ENCODE measurements around the gene PDE8A. TPM values are rescaled to one million over a fixed set of nuclear protein-coding genes. Genes with fewer than 3 reads are reported as not detected.
A peak's percentile ranks its signal among the peaks of the same experiment; 100 is the strongest.

PDE8A gene
- total and polyA plus RNA-seq, 4 donors, result 11.2 to 47.5 (median 16.6) TPM

DNA sequence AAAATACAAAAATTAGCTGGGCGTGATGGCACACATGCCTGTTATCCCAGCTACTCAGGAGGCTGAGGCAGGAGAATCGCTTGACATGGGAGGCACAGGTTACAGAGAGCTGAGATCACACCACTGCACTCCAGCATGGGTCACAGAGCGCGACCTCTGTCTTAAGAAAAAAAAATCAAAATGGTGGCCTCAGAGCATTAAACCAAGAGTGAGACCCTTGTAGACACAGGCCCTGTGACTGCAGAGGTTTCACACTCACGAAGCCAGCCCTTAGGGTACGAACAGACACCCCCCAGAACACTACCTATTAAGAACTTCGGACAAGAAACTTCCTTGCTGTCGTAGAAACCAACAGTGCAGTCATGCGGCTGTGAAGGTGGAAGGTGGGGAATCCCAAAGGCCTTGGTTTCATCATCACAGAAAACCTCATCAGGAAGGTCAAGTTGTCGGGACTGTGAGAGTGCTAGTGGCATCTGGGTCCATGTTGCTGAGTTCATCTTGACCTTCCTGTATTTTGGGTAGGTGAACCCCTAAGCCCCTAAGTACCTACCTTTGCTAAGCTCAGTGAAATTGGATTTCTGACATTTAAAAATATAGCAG is 4.8 kb upstream of the PDE8A start (continued):
- TF ChIP-seq HNF4A (conservative IDR thresholded peaks at IDR 0.05) (no peak), NR2F2 (IDR thresholded peaks at IDR 0.05) (no peak), RXRA (IDR thresholded peaks at IDR 0.05) (no peak), RAD21 (IDR thresholded peaks at IDR 0.05) (no peak)
- TF ChIP-seq, protein P1, sequence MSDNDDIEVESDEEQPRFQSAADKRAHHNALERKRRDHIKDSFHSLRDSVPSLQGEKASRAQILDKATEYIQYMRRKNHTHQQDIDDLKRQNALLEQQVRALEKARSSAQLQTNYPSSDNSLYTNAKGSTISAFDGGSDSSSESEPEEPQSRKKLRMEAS (IDR thresholded peaks at IDR 0.05), result no peak
- TF ChIP-seq, protein P2, sequence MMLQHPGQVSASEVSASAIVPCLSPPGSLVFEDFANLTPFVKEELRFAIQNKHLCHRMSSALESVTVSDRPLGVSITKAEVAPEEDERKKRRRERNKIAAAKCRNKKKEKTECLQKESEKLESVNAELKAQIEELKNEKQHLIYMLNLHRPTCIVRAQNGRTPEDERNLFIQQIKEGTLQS (IDR thresholded peaks at IDR 0.05), result no peak

DNA sequence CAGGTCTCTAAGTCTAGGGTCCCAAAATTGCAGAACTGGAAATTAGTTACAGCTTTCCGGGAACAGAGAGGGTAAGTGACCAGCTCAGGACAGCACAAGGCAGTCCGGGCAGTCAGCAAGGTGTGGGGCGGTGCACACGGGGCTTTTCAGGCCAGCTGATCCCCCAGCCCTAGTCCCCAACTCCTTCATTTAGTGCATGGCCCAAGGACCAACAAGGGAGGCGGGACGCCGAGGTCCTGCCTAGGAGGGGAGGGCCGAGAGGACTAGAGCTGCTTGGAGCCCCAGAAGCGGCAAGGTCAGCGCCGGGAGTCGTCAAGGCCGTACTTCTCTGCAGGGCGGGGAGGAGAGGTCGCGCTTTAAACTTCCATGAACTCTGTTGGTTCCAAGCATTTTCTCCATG is 2.0 kb upstream of the PDE8A start:
- Histone ChIP-seq H3K4me1 (ENCODE audit: control insufficient read depth in 4 of 4, insufficient read depth in 4 of 4, low read length in 3 of 4) (peaks cover 2 to 32% (median 18%) of the 10 kb centered on the region in 4 donors), H3K36me3 (ENCODE audit: control insufficient read depth in 4 of 4, insufficient read depth in 3 of 4, low read depth in 1 of 4, low read length in 3 of 4) (no peaks in the 10 kb centered on the region), H3K27me3 (ENCODE audit: control insufficient read depth in 4 of 4, insufficient read depth in 4 of 4, low read length in 3 of 4) (no peaks in the 10 kb centered on the region), H3K9ac (ENCODE audit: low read depth in 1 of 2, low read length in 2 of 2) (no peak overlapping the region), H3K4me3 (ENCODE audit: low read depth in 1 of 3, low read length in 3 of 3) (peak overlapping the region in 1 of 3 donors; percentile 91), H3K9me3 (ENCODE audit: control insufficient read depth in 4 of 4, low read length in 3 of 4) (no peaks in the 10 kb centered on the region), H3K27ac (ENCODE audit: low read depth in 1 of 2, low read length in 2 of 2) (peak overlapping the region in 1 of 2 donors; percentile 95)
- WGBS, result 30% methylated on average over 16 of the region's 16 CpGs
- TF ChIP-seq GABPA (IDR thresholded peaks at IDR 0.05 in 1 of 2, conservative IDR thresholded peaks at IDR 0.05 in 1 of 2) (no peak), HNF4G (IDR thresholded peaks at IDR 0.05) (no peak), YY1 (IDR thresholded peaks at IDR 0.05) (no peak), NR2F2 (IDR thresholded peaks at IDR 0.05) (no peak), RAD21 (IDR thresholded peaks at IDR 0.05) (no peak)
- TF ChIP-seq, protein P2 (IDR thresholded peaks at IDR 0.05), result no peak
- TF ChIP-seq, protein P3, sequence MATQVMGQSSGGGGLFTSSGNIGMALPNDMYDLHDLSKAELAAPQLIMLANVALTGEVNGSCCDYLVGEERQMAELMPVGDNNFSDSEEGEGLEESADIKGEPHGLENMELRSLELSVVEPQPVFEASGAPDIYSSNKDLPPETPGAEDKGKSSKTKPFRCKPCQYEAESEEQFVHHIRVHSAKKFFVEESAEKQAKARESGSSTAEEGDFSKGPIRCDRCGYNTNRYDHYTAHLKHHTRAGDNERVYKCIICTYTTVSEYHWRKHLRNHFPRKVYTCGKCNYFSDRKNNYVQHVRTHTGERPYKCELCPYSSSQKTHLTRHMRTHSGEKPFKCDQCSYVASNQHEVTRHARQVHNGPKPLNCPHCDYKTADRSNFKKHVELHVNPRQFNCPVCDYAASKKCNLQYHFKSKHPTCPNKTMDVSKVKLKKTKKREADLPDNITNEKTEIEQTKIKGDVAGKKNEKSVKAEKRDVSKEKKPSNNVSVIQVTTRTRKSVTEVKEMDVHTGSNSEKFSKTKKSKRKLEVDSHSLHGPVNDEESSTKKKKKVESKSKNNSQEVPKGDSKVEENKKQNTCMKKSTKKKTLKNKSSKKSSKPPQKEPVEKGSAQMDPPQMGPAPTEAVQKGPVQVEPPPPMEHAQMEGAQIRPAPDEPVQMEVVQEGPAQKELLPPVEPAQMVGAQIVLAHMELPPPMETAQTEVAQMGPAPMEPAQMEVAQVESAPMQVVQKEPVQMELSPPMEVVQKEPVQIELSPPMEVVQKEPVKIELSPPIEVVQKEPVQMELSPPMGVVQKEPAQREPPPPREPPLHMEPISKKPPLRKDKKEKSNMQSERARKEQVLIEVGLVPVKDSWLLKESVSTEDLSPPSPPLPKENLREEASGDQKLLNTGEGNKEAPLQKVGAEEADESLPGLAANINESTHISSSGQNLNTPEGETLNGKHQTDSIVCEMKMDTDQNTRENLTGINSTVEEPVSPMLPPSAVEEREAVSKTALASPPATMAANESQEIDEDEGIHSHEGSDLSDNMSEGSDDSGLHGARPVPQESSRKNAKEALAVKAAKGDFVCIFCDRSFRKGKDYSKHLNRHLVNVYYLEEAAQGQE (IDR thresholded peaks at IDR 0.05), result no peak
- TF ChIP-seq, protein P1 (IDR thresholded peaks at IDR 0.05), result no peak
- TF ChIP-seq, protein P4, sequence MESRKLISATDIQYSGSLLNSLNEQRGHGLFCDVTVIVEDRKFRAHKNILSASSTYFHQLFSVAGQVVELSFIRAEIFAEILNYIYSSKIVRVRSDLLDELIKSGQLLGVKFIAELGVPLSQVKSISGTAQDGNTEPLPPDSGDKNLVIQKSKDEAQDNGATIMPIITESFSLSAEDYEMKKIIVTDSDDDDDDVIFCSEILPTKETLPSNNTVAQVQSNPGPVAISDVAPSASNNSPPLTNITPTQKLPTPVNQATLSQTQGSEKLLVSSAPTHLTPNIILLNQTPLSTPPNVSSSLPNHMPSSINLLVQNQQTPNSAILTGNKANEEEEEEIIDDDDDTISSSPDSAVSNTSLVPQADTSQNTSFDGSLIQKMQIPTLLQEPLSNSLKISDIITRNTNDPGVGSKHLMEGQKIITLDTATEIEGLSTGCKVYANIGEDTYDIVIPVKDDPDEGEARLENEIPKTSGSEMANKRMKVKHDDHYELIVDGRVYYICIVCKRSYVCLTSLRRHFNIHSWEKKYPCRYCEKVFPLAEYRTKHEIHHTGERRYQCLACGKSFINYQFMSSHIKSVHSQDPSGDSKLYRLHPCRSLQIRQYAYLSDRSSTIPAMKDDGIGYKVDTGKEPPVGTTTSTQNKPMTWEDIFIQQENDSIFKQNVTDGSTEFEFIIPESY (IDR thresholded peaks at IDR 0.05), result no peak
- no peak for DNase-seq (ENCODE audit: low spot score)
